Measurements from ENCODE around the gene C20orf204. TPM values are rescaled to one million over a fixed set of nuclear protein-coding genes. Genes with fewer than 3 reads are reported as not detected.
A peak's percentile ranks its signal among the peaks of the same experiment; 100 is the strongest.

Gene C20orf204
- total RNA-seq, 2 donors from 2014 or later = 0.64 to 3.1 TPM

GRCh38 chr20:64068386-64069208, 32.6 kb downstream of the C20orf204 start:
- 79% methylated on average over 12 of the region's 12 CpGs for WGBS

GRCh38 chr20:64069209-64069613, 33.2 kb downstream of the C20orf204 start:
- H3K27ac ChIP-seq = no peak overlapping the region
- H3K36me3 ChIP-seq = no peaks in the 10 kb centered on the region
- no peak for TF ChIP-seq POLR2AphosphoS5 (IDR thresholded peaks at IDR 0.05)
- no peak for TF ChIP-seq POLR2A (IDR thresholded peaks at IDR 0.05)
- no peak for TF ChIP-seq CTCF (IDR thresholded peaks at IDR 0.05)
- peaks cover 2% of the 10 kb centered on the region for H3K4me1 ChIP-seq (replicated peaks)
- 80% methylated on average over 2 of the region's 20 CpGs for WGBS
- no peaks in the 10 kb centered on the region for H3K9me3 ChIP-seq
- no peaks in the 10 kb centered on the region for H3K27me3 ChIP-seq (replicated peaks; ENCODE audit: insufficient read depth)
- DNase-seq (ENCODE audit: low spot score) = no peak
- intact Hi-C loops (cut with DNase I) = loop anchor here (10.0 kb wide), 1 partner anchor 174 kb away; the partner anchor contains the start of gene DNAJC5
- H3K4me3 ChIP-seq = no peak overlapping the region

More at GRCh38 chr20:64068386-64069208, 32.6 kb downstream of the C20orf204 start:
- TF ChIP-seq POLR2A (IDR thresholded peaks at IDR 0.05) = no peak
- no peak for TF ChIP-seq POLR2AphosphoS5 (IDR thresholded peaks at IDR 0.05)
- TF ChIP-seq CTCF (IDR thresholded peaks at IDR 0.05) = no peak
- peaks cover 8% of the 10 kb centered on the region for H3K4me1 ChIP-seq (replicated peaks)
- intact Hi-C loops (cut with DNase I) = loop anchor here (10.0 kb wide), 1 partner anchor 174 kb away; the partner anchor contains the start of gene DNAJC5
- H3K27ac ChIP-seq = no peak overlapping the region
- no peak for DNase-seq (ENCODE audit: low spot score)
- H3K9me3 ChIP-seq = no peaks in the 10 kb centered on the region
- no peak overlapping the region for H3K4me3 ChIP-seq
- no peaks in the 10 kb centered on the region for H3K27me3 ChIP-seq (replicated peaks; ENCODE audit: insufficient read depth)
- no peaks in the 10 kb centered on the region for H3K36me3 ChIP-seq

GRCh38 chr20:64069614-64070243, 33.7 kb downstream of the C20orf204 start:
- DNase-seq (ENCODE audit: low spot score) = no peak
- WGBS = 55% methylated on average over 10 of the region's 14 CpGs
- intact Hi-C loops (cut with DNase I) = loop anchor here (10.0 kb wide), 1 partner anchor 175 kb away; the partner anchor contains the start of gene DNAJC5
- no peaks in the 10 kb centered on the region for H3K9me3 ChIP-seq
- no peaks in the 10 kb centered on the region for H3K4me1 ChIP-seq (replicated peaks)
- no peak overlapping the region for H3K4me3 ChIP-seq
- no peaks in the 10 kb centered on the region for H3K27me3 ChIP-seq (replicated peaks; ENCODE audit: insufficient read depth)
- TF ChIP-seq CTCF (IDR thresholded peaks at IDR 0.05) (peak in 2 of 4 experiments; percentile 31 to 58), POLR2AphosphoS5 (IDR thresholded peaks at IDR 0.05) (no peak), POLR2A (IDR thresholded peaks at IDR 0.05) (no peak)
- no peak overlapping the region for H3K27ac ChIP-seq
- no peaks in the 10 kb centered on the region for H3K36me3 ChIP-seq

- H3K27ac ChIP-seq = no peak overlapping the region
- WGBS = 91% methylated on average over 31 of the region's 31 CpGs
- TF ChIP-seq POLR2AphosphoS5 (IDR thresholded peaks at IDR 0.05) = no peak
- TF ChIP-seq CTCF (IDR thresholded peaks at IDR 0.05) = no peak
- TF ChIP-seq POLR2A (IDR thresholded peaks at IDR 0.05) = no peak
- no peak overlapping the region for H3K4me3 ChIP-seq
- no peak for DNase-seq (ENCODE audit: low spot score)
- H3K9me3 ChIP-seq = no peaks in the 10 kb centered on the region
- H3K36me3 ChIP-seq = no peaks in the 10 kb centered on the region
- intact Hi-C loops (cut with DNase I) = no loop called here
- no peaks in the 10 kb centered on the region for H3K27me3 ChIP-seq (replicated peaks; ENCODE audit: insufficient read depth)
- no peaks in the 10 kb centered on the region for H3K4me1 ChIP-seq (replicated peaks)
Observed at GRCh38 chr20:64070244-64070993, 34.4 kb downstream of the C20orf204 start.

All from prostate gland (tissue), 2 donors.